Cortex of kidney (tissue), 1 donor: ENCODE measurements around the gene TRAP1.

ENCODE experiments used
- DNase-seq: peaks from one replicate; lab custom pipeline; 2025; lab: John Stamatoyannopoulos, UW

The TRAP1 gene

GRCh38 chr16:3651461-3652372 is 65.6 kb downstream of the TRAP1 start:
- no peak for DNase-seq

DNA sequence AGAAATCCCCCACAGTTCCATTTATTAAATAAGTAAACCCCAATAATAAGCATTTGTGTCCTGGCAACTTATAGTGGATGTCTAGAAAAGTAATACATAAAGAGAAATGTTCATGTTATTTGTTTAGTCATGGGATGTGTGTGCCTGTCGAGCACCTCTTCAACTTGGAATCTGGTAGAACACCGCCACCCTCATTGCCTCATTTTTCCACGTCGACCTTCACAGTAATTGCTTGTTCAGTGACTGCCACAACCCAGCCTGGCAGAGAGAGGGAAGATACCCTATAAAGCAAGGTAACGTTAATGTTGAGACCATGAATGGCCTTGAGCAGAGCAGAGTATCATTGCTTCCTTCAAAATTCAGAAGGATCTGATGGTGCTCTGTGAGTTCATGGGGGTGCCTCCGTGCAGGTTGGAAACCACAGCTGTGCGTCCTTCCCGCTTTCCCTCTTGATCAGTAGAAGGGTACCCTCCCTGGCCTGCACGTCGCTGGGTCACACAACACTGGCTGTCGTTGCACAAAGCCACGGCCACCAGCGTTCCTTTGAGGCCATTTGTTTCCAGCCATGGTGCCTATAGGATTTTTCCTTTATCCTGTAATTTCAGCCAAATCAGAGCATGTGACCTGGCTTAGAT is 66.6 kb downstream of the TRAP1 start:
- DNase-seq, result no peak

- no peak for DNase-seq
Observed at GRCh38 chr16:3646348-3646920, 70.9 kb downstream of the TRAP1 start.

- no peak for DNase-seq
Observed at GRCh38 chr16:3645504-3646347, 71.6 kb downstream of the TRAP1 start.

GRCh38 chr16:3645108-3645503 is 72.2 kb downstream of the TRAP1 start:
- no peak for DNase-seq

DNA sequence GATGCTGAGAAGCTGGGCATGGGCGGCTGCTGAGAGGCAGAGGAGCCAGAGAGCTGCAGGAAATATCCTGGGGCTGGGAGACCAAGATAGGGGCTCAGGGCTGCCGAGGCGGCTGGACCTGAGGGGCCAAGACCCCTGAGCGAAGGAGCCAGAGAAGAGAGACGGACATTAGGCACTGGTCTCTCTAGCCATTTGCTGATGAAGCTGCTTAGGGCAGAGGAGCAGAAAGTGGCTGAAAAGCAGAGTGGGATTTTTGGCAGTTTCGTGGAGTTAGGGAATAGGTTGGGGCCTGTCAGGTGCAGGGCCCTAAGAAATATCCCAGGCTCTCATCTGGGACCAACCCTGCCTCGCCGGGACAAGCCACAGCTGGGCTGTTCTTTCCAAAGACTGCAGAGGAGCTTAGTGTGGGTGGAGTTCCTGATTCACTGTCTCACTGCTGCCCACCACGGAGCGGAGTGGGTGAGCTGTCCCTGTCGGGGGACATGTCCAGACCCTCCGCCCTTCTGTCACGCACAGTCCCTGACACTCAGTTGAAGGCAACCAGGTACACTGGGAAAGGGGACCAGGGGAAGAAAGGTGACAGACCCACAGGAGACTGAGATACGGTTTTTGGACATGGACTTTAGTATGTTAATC is 74.1 kb downstream of the TRAP1 start:
- DNase-seq, result no peak

- DNase-seq, result no peak
Observed at GRCh38 chr16:3642397-3643094, 74.8 kb downstream of the TRAP1 start.

DNA sequence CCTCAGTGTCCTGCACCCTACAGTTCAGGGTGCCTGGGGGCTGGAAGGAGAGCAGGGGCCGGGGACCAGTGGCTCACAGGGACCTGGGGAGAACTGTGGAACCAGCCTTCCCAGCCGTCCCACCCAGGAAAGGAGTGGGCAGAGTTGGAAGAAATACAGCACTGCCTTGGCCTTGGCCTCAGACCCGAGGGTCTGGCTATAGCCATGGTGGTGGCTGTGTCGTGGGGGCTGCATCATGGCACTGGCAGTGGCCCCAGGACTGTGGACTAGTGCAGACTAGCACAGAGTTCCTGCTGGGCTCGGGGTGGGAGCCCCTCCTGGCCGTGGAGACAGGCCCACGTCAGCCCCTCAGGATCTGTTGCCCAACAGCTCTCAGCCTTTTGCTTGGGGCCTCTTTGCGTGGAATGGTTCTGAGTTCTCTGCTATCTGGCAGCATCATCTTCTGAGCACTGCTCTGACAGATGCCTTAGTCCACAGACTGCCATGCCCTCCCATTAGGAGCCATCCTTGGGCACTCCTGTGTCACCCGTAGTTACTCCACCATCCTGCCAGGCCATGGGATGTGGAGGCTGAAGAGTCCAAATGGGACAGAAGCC is 75.4 kb downstream of the TRAP1 start:
- no peak for DNase-seq

GRCh38 chr16:3640632-3641501 is 76.5 kb downstream of the TRAP1 start:
- no peak for DNase-seq

DNA sequence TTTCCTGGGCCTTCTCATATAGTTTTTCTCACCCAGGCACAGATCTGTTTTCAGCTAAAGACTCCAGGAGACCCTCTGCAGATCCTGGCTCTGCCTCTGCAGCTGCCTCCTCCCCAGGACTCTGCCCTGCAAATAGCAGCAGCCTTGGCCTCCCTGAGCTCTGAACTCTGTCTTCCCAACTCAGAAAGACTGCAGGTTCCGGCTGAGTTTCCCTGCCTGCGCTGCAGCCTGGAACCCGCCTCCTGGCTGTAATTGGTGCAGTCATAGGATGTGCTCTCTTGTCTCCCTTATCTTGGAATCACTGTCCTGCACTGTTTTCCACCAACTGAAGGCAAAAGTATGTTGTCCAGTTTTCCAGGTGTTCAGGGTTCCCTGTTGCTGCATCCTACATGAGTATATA is 77.1 kb downstream of the TRAP1 start:
- DNase-seq, result no peak

DNA sequence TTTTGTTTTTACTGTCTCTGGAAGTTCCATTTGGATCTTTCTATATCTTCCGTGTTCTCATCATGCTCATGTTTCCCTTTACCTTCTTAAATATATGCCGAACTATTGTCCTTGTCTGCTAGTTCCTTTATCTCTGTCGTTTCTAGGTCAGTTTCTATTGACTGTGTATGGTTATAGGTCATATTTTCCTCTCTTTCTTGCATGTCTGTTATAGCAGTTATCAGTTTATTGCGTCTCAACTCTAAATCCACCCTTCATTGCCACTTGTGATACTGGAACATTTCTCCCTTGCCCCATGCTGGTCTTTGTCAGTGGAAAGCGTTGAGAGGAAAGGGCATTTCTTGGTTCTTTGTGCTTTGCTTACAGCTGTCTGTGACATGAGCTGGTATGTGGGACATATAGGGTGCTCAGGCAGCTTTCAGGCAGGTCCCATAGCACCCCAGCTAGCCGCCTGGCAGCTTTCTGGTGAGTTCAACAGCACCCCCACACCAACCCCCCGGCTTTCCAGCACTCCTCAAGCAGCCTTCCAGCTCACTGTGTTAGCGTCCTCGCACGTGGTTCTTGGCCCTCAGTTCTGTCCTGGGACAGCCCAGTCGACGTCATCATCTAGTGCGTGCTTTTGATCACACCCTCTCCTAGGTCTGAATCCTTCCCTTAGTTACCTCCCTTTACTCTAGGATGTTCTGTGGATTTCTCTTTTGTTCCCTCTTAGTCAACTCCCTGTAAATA is 78.2 kb downstream of the TRAP1 start:
- DNase-seq, result no peak

DNA sequence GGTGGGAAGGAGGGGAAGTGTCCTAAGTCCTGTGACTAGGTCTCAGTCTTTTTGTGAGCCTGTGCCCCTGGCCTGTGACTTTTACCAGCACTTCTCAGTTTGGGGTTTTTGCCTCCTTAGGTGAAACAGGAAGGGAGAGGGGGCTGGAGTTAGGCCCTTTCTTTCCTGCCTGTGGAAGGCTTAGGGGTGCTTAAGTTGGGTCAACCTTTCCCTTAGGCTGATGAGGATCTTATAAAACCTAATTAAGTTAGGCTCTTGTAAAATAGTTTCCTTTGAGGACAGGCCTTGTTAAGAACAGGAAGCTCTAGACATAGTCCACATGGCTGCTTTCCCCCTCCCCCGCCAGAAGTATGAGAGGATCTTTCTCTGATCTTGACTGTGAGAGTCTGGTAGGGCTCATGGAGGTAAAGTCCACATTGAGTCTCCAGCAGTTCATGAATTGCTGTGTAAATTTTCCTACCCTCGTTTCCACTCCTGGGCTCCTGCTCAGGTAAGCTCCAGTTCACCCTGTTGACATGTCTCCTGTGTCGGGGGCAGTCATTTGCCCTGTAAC is 79.9 kb downstream of the TRAP1 start:
- no peak for DNase-seq

DNA sequence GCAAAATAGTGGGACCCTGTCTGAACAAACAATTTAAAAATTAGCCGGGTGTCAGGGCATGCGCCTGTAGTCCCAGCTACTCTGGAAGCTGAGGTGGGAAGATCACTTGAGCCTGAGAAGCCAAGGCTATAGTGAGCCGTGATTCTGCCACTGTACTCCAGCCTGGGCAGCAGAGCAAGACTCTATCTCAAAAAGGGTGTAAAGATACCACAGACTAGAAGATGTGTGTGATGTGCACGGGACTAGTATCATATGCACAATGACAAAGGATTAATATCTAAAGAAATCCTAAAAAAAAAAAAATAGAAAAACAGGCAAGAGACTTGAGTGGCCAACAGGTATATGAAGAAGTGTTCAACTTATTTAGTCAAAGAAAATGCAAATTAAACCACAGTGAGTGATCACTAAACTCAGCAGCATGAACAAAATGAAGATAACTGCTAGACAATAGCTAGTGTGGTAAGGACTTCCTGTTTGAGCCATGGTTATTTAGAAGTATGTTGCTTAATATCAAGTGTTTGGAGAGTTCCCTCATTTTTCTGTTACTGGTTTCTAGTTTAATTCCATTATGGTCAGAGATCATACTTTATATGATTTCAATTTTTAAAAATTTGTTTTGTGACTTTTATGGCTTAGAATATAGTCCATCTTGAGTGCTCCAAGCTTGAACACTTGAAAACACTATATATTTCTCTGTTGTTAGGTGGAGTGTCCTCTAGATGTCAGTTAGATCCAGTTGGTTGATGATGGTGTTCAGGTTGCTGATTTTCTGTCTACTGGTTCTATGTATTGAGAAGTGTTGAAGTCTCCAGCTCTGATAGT is 91.2 kb downstream of the TRAP1 start:
- no peak for DNase-seq

DNA sequence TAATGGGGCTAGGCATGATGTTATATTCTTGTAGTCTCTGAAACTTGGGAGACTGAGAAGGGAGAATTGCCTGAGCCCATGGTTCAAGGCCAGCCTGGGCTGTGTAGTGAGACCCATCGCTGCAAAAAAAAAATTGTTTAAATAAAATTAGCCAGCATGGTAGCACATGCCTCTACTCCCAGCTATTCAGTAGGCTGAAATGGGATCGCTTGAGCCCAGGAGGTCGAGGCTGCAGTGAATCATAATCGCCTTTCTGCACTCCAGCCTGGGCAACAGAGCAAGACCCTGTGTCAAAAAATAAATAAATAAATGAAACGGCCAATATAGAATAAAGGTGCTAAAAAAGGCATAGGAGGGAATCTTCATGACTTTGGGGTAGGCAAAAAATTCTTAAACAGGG is 92.0 kb downstream of the TRAP1 start:
- no peak for DNase-seq

GRCh38 chr16:3623642-3624041 is 93.7 kb downstream of the TRAP1 start:
- no peak for DNase-seq

DNA sequence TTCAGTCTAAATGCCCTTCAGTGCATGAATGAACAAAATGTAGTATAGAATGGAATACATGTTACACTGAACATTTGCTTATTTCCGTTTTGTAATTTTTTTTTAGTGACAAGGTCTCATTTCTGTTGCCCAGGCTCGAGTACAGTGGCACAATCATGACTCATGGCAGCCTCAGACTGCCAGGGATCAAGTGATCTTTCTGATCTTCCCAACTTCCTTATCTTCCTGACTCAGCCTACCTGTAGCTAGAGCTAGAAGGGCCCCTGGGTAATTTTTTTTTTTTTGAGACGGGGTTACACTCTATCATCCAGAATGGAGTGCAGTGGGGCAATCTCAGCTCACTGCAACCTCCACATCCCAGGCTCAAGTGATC is 98.6 kb downstream of the TRAP1 start:
- no peak for DNase-seq

- no peak for DNase-seq
Observed at GRCh38 chr16:3612510-3613466, 104.5 kb downstream of the TRAP1 start.
